Endometrial microvascular endothelial cells (primary cell): ENCODE results near the gene KAZN. TPM values are rescaled to one million over a fixed set of nuclear protein-coding genes. Genes with fewer than 3 reads are reported as not detected.

Source experiments
- in situ Hi-C: cut with HindIII; loops from 2 replicates; pipeline ENCODE4 v1.10.0; 2017; ENCODE audit warnings: low sequenced_read_pairs, low pct_unique_long_range_greater_than_20kb; ENCODE audit errors: inconsistent ontology term
- total RNA-seq: library from RNA; depleted of rRNA; stranded (reverse); fragments of >200 nt; gene quantifications from one replicate; pipeline ENCODE4 v1.2.3, GENCODE V29; 2015; ENCODE audit errors: inconsistent ontology term

KAZN gene
- total RNA-seq, 1 donor from 2014 or later: 0.93 TPM

- in situ Hi-C loops: loop anchor here (25.0 kb wide), 1 partner anchor 211 kb away; no protein-coding TSS in a partner anchor
Measured at GRCh38 chr1:15098176-15099125, 500.0 kb downstream of the KAZN start.

- in situ Hi-C loops: loop anchor here (25.0 kb wide), 2 partner anchors 212 to 313 kb away; partner anchors contain the start of gene EFHD2
Measured at GRCh38 chr1:15099441-15100120, 501.1 kb downstream of the KAZN start.

- in situ Hi-C loops: loop anchor here (25.0 kb wide), 1 partner anchor 312 kb away; the partner anchor contains the start of gene EFHD2
Measured at GRCh38 chr1:15100121-15100879, 501.8 kb downstream of the KAZN start.

GRCh38 chr1:15100880-15101760 is 502.6 kb downstream of the KAZN start:
- in situ Hi-C loops: loop anchor here (25.0 kb wide), 1 partner anchor 311 kb away; the partner anchor contains the start of gene EFHD2

GRCh38 chr1:15101801-15102200 is 503.3 kb downstream of the KAZN start:
- in situ Hi-C loops: loop anchor here (25.0 kb wide), 1 partner anchor 310 kb away; the partner anchor contains the start of gene EFHD2

- in situ Hi-C loops: loop anchor here (25.0 kb wide), 1 partner anchor 310 kb away; the partner anchor contains the start of gene EFHD2
Measured at GRCh38 chr1:15102646-15103045, 504.2 kb downstream of the KAZN start.

- in situ Hi-C loops: loop anchor here (25.0 kb wide), 1 partner anchor 309 kb away; the partner anchor contains the start of gene EFHD2
Measured at GRCh38 chr1:15103211-15103610, 504.7 kb downstream of the KAZN start.

- in situ Hi-C loops: loop anchor here (25.0 kb wide), 1 partner anchor 308 kb away; the partner anchor contains the start of gene EFHD2
Measured at GRCh38 chr1:15103906-15104305, 505.4 kb downstream of the KAZN start.

- in situ Hi-C loops: loop anchor here (25.0 kb wide), 1 partner anchor 308 kb away; the partner anchor contains the start of gene EFHD2
Measured at GRCh38 chr1:15104768-15105167, 506.3 kb downstream of the KAZN start.

GRCh38 chr1:15106608-15107007 is 508.1 kb downstream of the KAZN start:
- in situ Hi-C loops: loop anchor here (25.0 kb wide), 1 partner anchor 306 kb away; the partner anchor contains the start of gene EFHD2

GRCh38 chr1:15107058-15107687 is 508.7 kb downstream of the KAZN start:
- in situ Hi-C loops: loop anchor here (25.0 kb wide), 1 partner anchor 305 kb away; the partner anchor contains the start of gene EFHD2

- in situ Hi-C loops: loop anchor here (25.0 kb wide), 1 partner anchor 304 kb away; the partner anchor contains the start of gene EFHD2
Measured at GRCh38 chr1:15107911-15108310, 509.4 kb downstream of the KAZN start.

GRCh38 chr1:15110128-15110866 is 511.8 kb downstream of the KAZN start:
- in situ Hi-C loops: loop anchor here (25.0 kb wide), 1 partner anchor 302 kb away; the partner anchor contains the start of gene EFHD2

GRCh38 chr1:15110867-15111230 is 512.4 kb downstream of the KAZN start:
- in situ Hi-C loops: loop anchor here (25.0 kb wide), 1 partner anchor 301 kb away; the partner anchor contains the start of gene EFHD2

- in situ Hi-C loops: loop anchor here (25.0 kb wide), 1 partner anchor 299 kb away; the partner anchor contains the start of gene EFHD2
Measured at GRCh38 chr1:15113146-15113545, 514.7 kb downstream of the KAZN start.

- in situ Hi-C loops: loop anchor here (25.0 kb wide), 1 partner anchor 297 kb away; the partner anchor contains the start of gene EFHD2
Measured at GRCh38 chr1:15114884-15115283, 516.4 kb downstream of the KAZN start.
